Glomerular endothelial cell (primary cell): ENCODE data around the gene PAX1. TPM values are rescaled to one million over a fixed set of nuclear protein-coding genes. Genes with fewer than 3 reads are reported as not detected.

Source experiments
- DNase-seq: peaks from one replicate; pipeline ENCODE4 v3.0.0-alpha.2; 2011; ENCODE audit warnings: low read depth, low spot score; ENCODE audit errors: extremely low read depth
- total RNA-seq: library from RNA; depleted of rRNA; stranded (reverse); fragments of >200 nt; gene quantifications from 2 replicates; pipeline ENCODE4 v1.2.3, GENCODE V29; 2015

PAX1 gene
- total RNA-seq, 1 donor from 2014 or later, result not detected

DNA sequence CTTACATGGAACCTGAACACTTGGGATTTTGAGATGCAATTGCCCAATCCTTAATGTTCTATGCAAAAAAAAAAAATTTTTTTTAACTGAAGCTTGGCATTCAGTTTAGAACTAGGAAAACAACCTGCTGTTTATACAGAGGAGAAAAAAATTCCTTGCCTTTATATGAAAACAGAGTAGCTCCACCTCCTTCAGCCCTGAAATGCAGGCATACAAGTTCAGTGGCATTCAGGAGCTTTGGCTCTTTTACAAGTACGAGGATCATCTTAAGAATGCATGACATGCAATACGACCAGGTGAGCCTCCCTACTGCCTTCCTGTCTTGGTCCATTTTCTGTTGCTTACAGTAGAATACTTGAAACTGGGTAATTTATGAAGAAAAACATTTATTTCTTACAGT, 20.4 kb downstream of the PAX1 start:
- no peak for DNase-seq

DNA sequence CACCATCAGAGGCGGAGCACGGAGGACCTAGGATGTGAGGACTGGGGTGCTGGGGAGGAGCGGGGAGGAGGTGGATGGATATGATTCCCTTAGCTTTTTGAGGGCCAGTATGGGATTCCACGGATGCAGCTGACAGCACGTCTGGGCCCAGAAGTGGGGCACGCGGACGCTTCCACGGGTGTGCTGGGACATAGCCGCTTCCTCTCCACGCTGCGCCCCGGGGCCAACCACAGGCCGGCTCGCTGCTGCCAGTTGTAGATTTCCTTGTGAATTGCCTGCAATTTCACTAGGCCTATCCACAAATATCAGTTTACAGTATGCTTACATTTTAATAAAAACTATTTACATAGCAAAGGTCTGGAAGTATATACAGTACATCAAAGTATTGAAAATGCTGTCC, 23.9 kb downstream of the PAX1 start:
- DNase-seq, result no peak

DNA sequence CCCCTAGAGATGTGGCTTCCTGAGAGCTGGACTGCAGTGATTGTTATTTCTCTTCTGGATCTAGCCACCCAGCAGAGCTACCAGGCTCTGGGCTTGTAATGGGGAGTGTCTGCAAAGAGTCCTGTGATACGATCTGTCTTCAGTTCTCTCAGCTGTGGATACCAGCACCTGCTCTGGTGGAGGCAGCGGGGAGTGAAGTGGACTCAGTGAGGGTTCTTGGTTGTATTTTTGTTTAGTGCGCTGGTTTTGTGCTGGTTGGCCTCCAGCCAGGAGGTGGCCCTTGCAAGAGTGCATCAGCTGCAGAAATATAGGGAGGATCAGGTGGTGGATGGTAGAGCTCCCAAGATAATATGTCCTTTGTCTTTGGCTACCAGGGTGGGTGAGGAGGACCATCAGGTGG, 33.7 kb downstream of the PAX1 start:
- DNase-seq, result no peak

DNA sequence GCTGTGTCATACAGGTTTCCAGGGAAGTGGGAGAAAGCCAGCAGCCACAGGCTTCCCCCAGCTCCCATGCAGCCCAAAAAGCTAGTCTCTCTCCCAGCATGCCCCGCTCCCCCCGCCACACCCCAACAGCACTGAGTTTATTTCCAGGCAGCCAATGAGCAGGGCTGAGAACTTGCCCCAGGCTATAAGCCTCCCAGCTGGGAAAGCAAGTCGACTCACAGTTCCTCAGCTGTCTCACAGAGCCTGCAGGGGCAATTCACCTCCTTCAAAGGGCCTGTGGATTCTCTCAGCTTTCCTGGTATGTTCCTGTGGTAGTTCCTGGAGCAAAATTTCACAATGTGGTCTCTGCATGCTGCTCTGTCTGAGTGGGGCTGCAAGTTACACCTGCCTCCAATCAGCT, 34.2 kb downstream of the PAX1 start:
- DNase-seq, result no peak

DNA sequence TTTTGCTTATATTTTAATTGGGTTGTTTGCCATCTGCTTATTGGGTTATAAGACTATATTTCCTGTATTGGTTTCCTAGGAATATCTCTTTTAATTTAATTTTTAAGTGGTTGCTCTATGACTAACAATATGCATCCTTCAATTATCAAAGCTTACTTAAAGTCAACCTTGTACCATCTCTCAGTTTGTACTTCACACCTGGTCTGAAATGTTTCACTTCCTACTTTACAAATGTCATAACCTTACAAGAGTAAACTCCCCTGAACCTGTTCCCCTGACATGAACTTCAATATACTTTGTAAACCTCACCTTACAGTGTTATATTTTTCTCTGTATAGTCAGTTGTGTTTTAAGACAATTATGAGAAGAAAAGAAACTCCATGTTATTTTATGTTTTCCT, 35.8 kb downstream of the PAX1 start:
- DNase-seq, result no peak

DNA sequence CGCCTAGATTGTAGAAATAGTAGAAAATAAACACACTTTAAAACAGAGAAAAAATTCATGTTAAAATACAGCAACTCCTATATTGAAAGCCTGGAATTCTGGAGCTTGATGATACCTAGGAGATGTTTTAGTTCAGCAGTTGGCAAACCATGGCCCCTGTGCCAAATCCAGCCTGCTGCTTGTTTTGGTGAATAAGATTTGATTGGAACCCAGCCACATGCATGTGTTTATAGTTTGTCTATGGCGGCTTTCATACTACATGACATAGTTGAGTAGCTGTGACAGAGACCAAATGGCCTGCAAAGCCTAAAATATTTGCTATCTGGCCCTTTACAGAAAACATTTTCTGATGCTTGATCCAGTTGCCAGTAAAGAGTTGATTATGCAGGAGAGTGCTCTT, 57.2 kb downstream of the PAX1 start:
- no peak for DNase-seq

DNA sequence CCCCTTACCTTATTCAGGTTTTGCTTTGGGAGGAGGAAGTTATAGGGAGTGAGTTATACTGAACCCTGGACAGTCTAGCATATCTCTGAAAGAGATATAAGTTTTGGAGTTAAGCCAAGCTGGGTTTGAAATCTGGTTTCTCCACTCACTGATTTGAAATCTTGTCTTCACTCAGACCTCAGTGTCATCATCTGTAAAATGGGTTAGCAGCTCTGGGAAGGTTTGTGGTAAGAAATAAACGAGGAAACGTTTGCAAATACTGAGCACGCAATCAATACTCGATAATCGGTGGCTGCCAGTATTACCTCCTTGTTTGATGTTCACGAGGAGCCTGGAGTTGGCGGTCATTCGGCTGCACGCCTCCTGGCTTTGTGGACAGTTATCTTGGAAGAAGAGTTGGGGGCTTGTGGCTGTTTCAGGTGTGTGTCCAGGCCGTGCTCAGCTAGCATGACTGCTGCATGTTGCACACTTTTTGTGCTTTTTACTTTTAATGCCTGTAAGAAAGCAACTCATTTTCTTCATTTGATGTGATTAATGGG, 61.8 kb downstream of the PAX1 start:
- no peak for DNase-seq

DNA sequence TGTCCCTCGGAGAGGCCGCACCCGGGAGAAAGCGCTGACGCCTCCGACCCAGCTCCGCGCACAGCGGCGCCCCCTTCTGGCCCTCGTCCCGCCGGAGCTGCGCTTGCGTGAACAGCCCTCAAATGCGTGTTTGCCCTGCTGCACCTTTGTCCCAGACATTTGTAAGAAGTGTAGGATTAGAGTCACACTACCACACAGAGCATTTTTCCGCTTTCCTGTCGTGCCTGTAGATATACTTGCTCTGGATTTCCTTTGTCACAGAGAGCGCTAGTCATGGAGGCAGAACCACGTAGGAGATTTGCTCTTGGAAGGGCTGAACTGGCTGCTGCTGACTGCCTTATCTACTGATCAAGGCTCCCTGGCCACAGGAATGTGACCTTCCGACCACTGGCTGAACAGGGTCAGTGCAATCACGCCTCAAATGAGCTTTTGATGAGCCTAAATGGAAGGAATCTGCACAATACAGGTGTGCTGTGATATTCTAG, 62.3 kb downstream of the PAX1 start:
- DNase-seq, result no peak

Other genes starting within 250 kb of the PAX1 start
- gene NKX2-2, start 191.6 kb upstream of the PAX1 start, total RNA-seq, result not detected in 2 replicates